HK-2 (cell line): ENCODE data around the gene KIR2DL1.
"Not testable (repeated sequence)": the region's sequence is repeated elsewhere in the genome, so short reads cannot be mapped to it uniquely, and the experiment has no call there.

Experiments
- DNase-seq: peaks from one replicate; pipeline ENCODE4 v3.0.0-alpha.2; 2018; ENCODE audit not compliant: unreplicated experiment

The KIR2DL1 gene

GRCh38 chr19:54771018-54771960 is 1.7 kb downstream of the KIR2DL1 start:
- peak; percentile 80 for DNase-seq

- DNase-seq: not testable (repeated sequence)
These were observed 3.1 kb downstream of the KIR2DL1 start for GRCh38 chr19:54772666-54773065.

GRCh38 chr19:54775095-54775815 is 5.7 kb downstream of the KIR2DL1 start:
- not testable (repeated sequence) for DNase-seq

- DNase-seq: not testable (repeated sequence)
These were observed 6.2 kb downstream of the KIR2DL1 start for GRCh38 chr19:54775830-54776229.

- DNase-seq: not testable (repeated sequence)
These were observed 8.3 kb downstream of the KIR2DL1 start for GRCh38 chr19:54777851-54778250.

- DNase-seq: not testable (repeated sequence)
These were observed 9.3 kb downstream of the KIR2DL1 start for GRCh38 chr19:54778896-54779295.

GRCh38 chr19:54782916-54783315 is 13.3 kb downstream of the KIR2DL1 start:
- DNase-seq: not testable (repeated sequence)

- DNase-seq: not testable (repeated sequence)
These were observed 16.6 kb downstream of the KIR2DL1 start for GRCh38 chr19:54786091-54786723.

GRCh38 chr19:54788154-54788553 is 18.6 kb downstream of the KIR2DL1 start:
- DNase-seq: not testable (repeated sequence)

GRCh38 chr19:54790711-54791110 is 21.1 kb downstream of the KIR2DL1 start:
- DNase-seq: no peak

- no peak for DNase-seq
These were observed 21.9 kb downstream of the KIR2DL1 start for GRCh38 chr19:54791476-54791875.

- no peak for DNase-seq
These were observed 23.2 kb downstream of the KIR2DL1 start for GRCh38 chr19:54792814-54793213.

- DNase-seq: no peak
These were observed 26.2 kb downstream of the KIR2DL1 start for GRCh38 chr19:54795758-54796157.

GRCh38 chr19:54803410-54803809 is 33.8 kb downstream of the KIR2DL1 start, which contains the start of gene KIR2DL4:
KIR2DL4 (plus strand) TSS chr19:54803610; CDS start chr19:54803652, 42 bp downstream.
- no peak for DNase-seq

- no peak for DNase-seq
These were observed 34.5 kb downstream of the KIR2DL1 start for GRCh38 chr19:54804101-54804500.

- no peak for DNase-seq
These were observed 35.0 kb downstream of the KIR2DL1 start for GRCh38 chr19:54804571-54804970.

- no peak for DNase-seq
These were observed 36.3 kb downstream of the KIR2DL1 start for GRCh38 chr19:54805665-54806515.

- no peak for DNase-seq
These were observed 36.9 kb downstream of the KIR2DL1 start for GRCh38 chr19:54806516-54806838.

- DNase-seq: not testable (repeated sequence)
These were observed 45.0 kb downstream of the KIR2DL1 start for GRCh38 chr19:54814571-54814970.

- DNase-seq: not testable (repeated sequence)
These were observed 46.7 kb downstream of the KIR2DL1 start, which contains the start of gene KIR3DL1 for GRCh38 chr19:54816251-54816650. KIR3DL1 (plus strand) TSS chr19:54816468.
